ENCODE results near the gene ARHGAP26. TPM values are rescaled to one million over a fixed set of nuclear protein-coding genes. Genes with fewer than 3 reads are reported as not detected.

Gene ARHGAP26
- total and polyA plus RNA-seq, 2 donors (not counting 1 experiment from before 2014, with no cell fraction given) = 4.1 to 6.8 TPM

DNA sequence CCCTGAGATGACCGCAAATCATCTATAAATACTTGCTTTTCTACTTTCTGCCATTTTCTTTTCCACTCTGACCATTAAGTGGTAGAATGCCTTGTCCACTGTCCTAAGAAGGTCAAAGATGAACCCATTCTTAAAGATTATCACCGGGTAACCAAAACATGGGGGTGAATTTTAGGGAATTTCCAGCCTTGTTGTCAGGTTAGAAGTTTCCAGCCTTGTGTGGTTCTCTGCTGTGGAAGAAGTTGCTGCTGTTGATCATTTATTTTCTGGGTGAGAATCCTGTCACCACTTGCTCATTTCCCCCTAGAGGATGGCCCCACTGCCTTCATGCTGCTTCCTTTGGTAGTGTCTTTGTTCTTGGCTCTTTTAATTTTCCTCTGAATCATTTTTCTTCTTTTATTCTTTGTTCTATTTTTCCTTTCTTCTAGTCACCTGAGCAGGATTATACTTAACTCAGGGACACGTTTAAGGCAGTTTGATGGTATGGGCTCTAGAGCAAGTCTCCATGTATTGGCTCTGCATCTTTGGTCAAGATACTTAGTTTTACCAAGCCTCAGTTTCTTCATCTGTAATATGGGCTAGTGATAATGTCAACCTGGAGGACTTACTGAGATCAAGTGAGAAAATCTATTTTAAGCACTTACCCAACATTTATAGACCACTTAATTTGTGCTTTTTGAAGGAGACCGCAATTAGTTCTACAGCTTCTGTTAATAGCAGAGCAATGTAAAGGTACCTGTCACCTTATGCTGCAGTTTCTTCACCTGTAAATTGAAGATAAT, 266.2 kb downstream of the ARHGAP26 start:
- TF ChIP-seq EZH2 (IDR thresholded peaks at IDR 0.05; ENCODE audit: low read length, missing control alignments) = no peak
- no peak for TF ChIP-seq CTCF (conservative IDR thresholded peaks at IDR 0.05 in 1 of 2, IDR thresholded peaks at IDR 0.05 in 1 of 2; ENCODE audit: low read depth in 1 of 2, low read length in 2 of 2)
- Histone ChIP-seq H3K27ac (ENCODE audit: insufficient read depth, low read length) (no peak overlapping the region), H3K9me3 (ENCODE audit: control insufficient read depth, insufficient read depth, low read depth, low read length) (no peaks in the 10 kb centered on the region), H3K4me3 (replicated peaks in 1 of 4; ENCODE audit: control extremely low read depth in 1 of 4, insufficient read depth in 1 of 4, low read depth in 3 of 4, low read length in 4 of 4) (no peak overlapping the region), H3K4me1 (ENCODE audit: control insufficient read depth, extremely low read depth, insufficient read depth, low read length) (no peaks in the 10 kb centered on the region), H3K79me2 (ENCODE audit: control insufficient read depth, insufficient read depth, low read length) (no peaks in the 10 kb centered on the region), H4K20me1 (ENCODE audit: control insufficient read depth, extremely low read depth, insufficient read depth, low read length) (no peaks in the 10 kb centered on the region), H3K36me3 (ENCODE audit: control insufficient read depth, insufficient read depth, low read length) (no peaks in the 10 kb centered on the region), H3K9ac (ENCODE audit: insufficient read depth, low read length) (no peak overlapping the region), H3K4me2 (ENCODE audit: extremely low read depth, insufficient read depth, low read length) (no peak overlapping the region), H2AFZ (ENCODE audit: low read length) (no peak overlapping the region), H3K27me3 (ENCODE audit: control insufficient read depth, insufficient read depth, low read length) (no peaks in the 10 kb centered on the region)
- DNase-seq (ENCODE audit: low read depth in 2 of 2) = no peak

DNA sequence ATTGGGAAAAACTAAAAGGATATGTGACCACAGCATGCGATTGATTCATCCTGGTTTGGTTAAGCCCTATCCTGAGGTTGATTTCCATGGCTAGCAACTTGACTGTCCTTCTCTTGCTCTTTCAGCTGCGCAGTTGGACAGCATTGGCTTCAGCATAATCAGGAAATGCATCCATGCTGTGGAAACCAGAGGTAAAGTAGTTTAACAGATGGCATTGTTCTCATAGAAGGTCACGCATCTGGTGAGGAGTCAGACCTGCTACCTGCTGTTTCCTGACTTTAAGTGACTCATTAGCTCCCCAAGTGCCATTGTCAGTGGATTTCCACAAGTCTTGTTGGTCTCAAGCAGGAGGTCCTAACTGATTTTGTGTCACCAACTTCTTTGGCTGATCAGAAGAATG, 266.9 kb downstream of the ARHGAP26 start:
- no peaks in the 10 kb centered on the region for H3K4me1 ChIP-seq (ENCODE audit: control insufficient read depth, extremely low read depth, insufficient read depth, low read length)
- no peaks in the 10 kb centered on the region for H3K9me3 ChIP-seq (ENCODE audit: control insufficient read depth, insufficient read depth, low read depth, low read length)
- no peak overlapping the region for H3K4me3 ChIP-seq (replicated peaks in 1 of 4; ENCODE audit: control extremely low read depth in 1 of 4, insufficient read depth in 1 of 4, low read depth in 3 of 4, low read length in 4 of 4)
- TF ChIP-seq CTCF (conservative IDR thresholded peaks at IDR 0.05 in 1 of 2, IDR thresholded peaks at IDR 0.05 in 1 of 2; ENCODE audit: low read depth in 1 of 2, low read length in 2 of 2) = no peak
- H3K9ac ChIP-seq (ENCODE audit: insufficient read depth, low read length) = no peak overlapping the region
- no peaks in the 10 kb centered on the region for H3K36me3 ChIP-seq (ENCODE audit: control insufficient read depth, insufficient read depth, low read length)
- H3K27ac ChIP-seq (ENCODE audit: insufficient read depth, low read length) = no peak overlapping the region
- no peaks in the 10 kb centered on the region for H3K79me2 ChIP-seq (ENCODE audit: control insufficient read depth, insufficient read depth, low read length)
- no peaks in the 10 kb centered on the region for H4K20me1 ChIP-seq (ENCODE audit: control insufficient read depth, extremely low read depth, insufficient read depth, low read length)
- no peak overlapping the region for H3K4me2 ChIP-seq (ENCODE audit: extremely low read depth, insufficient read depth, low read length)
- H3K27me3 ChIP-seq (ENCODE audit: control insufficient read depth, insufficient read depth, low read length) = no peaks in the 10 kb centered on the region
- H2AFZ ChIP-seq (ENCODE audit: low read length) = no peak overlapping the region
- DNase-seq (ENCODE audit: low read depth in 2 of 2) = peak in 1 of 2 donors; percentile 40

DNA sequence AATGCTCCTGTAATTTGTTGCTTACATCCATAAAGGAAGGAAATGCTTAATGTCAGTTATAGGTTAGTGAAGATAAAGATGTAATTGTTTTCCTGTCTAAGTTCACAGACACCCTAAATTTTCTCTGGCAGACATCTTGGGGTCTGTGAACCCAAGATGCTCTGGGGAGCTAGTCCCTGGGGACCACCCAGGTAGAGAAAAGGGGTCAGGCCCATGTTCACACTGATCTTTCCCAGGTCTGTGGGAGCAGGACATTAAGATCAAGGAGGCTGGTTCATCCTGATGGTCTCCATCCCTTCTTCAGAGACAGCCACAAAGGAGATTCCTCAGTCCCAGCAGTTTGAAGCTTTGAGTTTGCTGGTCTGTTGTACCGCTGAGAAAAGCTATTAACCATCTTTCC, 267.5 kb downstream of the ARHGAP26 start:
- Histone ChIP-seq H2AFZ (ENCODE audit: low read length) (no peak overlapping the region), H3K9me3 (ENCODE audit: control insufficient read depth, insufficient read depth, low read depth, low read length) (no peaks in the 10 kb centered on the region), H4K20me1 (ENCODE audit: control insufficient read depth, extremely low read depth, insufficient read depth, low read length) (no peaks in the 10 kb centered on the region), H3K4me3 (replicated peaks in 1 of 4; ENCODE audit: control extremely low read depth in 1 of 4, insufficient read depth in 1 of 4, low read depth in 3 of 4, low read length in 4 of 4) (no peak overlapping the region), H3K9ac (ENCODE audit: insufficient read depth, low read length) (no peak overlapping the region), H3K4me2 (ENCODE audit: extremely low read depth, insufficient read depth, low read length) (no peak overlapping the region), H3K79me2 (ENCODE audit: control insufficient read depth, insufficient read depth, low read length) (no peaks in the 10 kb centered on the region), H3K27me3 (ENCODE audit: control insufficient read depth, insufficient read depth, low read length) (no peaks in the 10 kb centered on the region), H3K27ac (ENCODE audit: insufficient read depth, low read length) (no peak overlapping the region), H3K36me3 (ENCODE audit: control insufficient read depth, insufficient read depth, low read length) (no peaks in the 10 kb centered on the region), H3K4me1 (ENCODE audit: control insufficient read depth, extremely low read depth, insufficient read depth, low read length) (no peaks in the 10 kb centered on the region)
- TF ChIP-seq EZH2 (IDR thresholded peaks at IDR 0.05; ENCODE audit: low read length, missing control alignments) (no peak), CTCF (conservative IDR thresholded peaks at IDR 0.05 in 1 of 2, IDR thresholded peaks at IDR 0.05 in 1 of 2; ENCODE audit: low read depth in 1 of 2, low read length in 2 of 2) (no peak)
- no peak for DNase-seq (ENCODE audit: low read depth in 2 of 2)
